Left lung (tissue), 10 donors: ENCODE results near the gene FARP2. TPM values are rescaled to one million over a fixed set of nuclear protein-coding genes. Genes with fewer than 3 reads are reported as not detected.

Experiments
- ATAC-seq: fragments of 200-7000 bp; cut with Tn5 transposase; one replicate; pipeline ENCODE4 v1.9.1; 2020; ENCODE audit warnings: moderate library complexity
- DNase-seq, 4 donors: peaks; one replicate each; pipeline ENCODE4 v3.0.0-alpha.2; 2013 to 2020
- H3K27ac ChIP-seq, 2 donors: fragments of 200-600 bp; sonication (generic) in 1 of 2; one replicate each; pipeline versions ENCODE4 v1.5.0 to v1.8.0; 2020 to 2021
- H3K27me3 ChIP-seq, 2 donors: fragments of 200-600 bp; sonication (generic) in 1 of 2; one replicate each; pipeline versions ENCODE4 v1.5.0 to v1.8.0; 2020 to 2021
- H3K36me3 ChIP-seq, 2 donors: fragments of 200-600 bp; sonication (generic) in 1 of 2; one replicate each; pipeline versions ENCODE4 v1.5.0 to v1.8.0; 2020 to 2021
- H3K4me1 ChIP-seq, 2 donors: fragments of 200-600 bp; one replicate each; pipeline ENCODE4 v1.8.0; 2021
- H3K4me3 ChIP-seq, 2 donors: fragments of 200-600 bp; sonication (generic) in 1 of 2; one replicate each; pipeline versions ENCODE4 v1.5.0 to v1.8.0; 2020 to 2021; ENCODE audit warnings: mild to moderate bottlenecking in 1 of 2
- H3K9me3 ChIP-seq, 2 donors: fragments of 200-600 bp; sonication (generic) in 1 of 2; one replicate each; pipeline versions ENCODE4 v1.5.0 to v1.8.0; 2020 to 2021
- intact Hi-C, 2 donors: fragments of 100-400 bp; cut with DNase I; formaldehyde crosslinking; loops; one replicate each; pipeline versions ENCODE4 v1.11.2 to v1.14.2; 2022
- polyA plus RNA-seq, 6 donors: library from polyadenylated mRNA; unstranded; fragments of 120-200 nt; gene quantifications; one replicate each; pipeline ENCODE4 v1.2.1, GENCODE V29; 2013; ENCODE audit not compliant: insufficient read length in 6 of 6
- total RNA-seq, 2 donors: library from RNA; stranded (reverse); fragmentation: NEBNext Ultra II Directional; extraction: Animal tissue kit (Norgen Biotek cat#: 25700); gene quantifications; one replicate each; pipeline ENCODE4 v1.2.1, GENCODE V29; 2021
- TF ChIP-seq, protein P1 (sequence below), 2 donors: fragments of 200-600 bp; sonication (generic) in 1 of 2; IDR thresholded peaks; one replicate each; pipeline versions ENCODE4 v1.5.0 to v1.8.0; 2021; ENCODE audit warnings: antibody characterized with exemption in 2 of 2
- donor health status: DM: no; HTN: yes; CAD: no.
- donor health status: DM: no; HTN: no; CAD: no.

The FARP2 gene
- total and polyA plus RNA-seq, 8 donors: 32.2 to 54.8 (median 49.9) TPM

DNA sequence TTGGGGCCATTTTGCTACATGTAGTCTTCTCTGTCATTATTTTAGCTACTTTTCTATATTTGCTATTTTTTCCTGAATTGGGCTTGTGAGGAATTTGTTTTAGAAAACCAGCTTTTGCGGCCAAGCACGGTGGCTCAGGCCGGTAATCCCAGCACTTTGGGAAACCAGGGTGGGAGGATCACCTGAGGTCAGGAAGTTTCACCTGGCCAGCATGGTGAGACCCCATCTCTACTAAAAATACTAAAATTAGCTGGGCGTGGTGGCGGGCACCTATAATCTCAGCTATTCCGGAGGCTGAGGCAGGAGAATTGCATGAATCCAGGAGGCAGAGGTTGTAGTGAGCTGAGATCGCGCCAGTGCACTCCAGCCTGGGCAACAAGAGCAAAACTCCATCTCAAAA is 35.7 kb upstream of the FARP2 start:
- Histone ChIP-seq H3K27me3 (no peaks in the 10 kb centered on the region), H3K36me3 (peaks cover 0 to 1% of the 10 kb centered on the region in 2 donors), H3K4me1 (peaks cover 40 to 89% of the 10 kb centered on the region in 2 donors), H3K27ac (no peak overlapping the region), H3K9me3 (no peaks in the 10 kb centered on the region), H3K4me3 (no peak overlapping the region)
- DNase-seq: no peak
- ATAC-seq: no peak
- intact Hi-C loops: no loop called here
- TF ChIP-seq, protein P1, sequence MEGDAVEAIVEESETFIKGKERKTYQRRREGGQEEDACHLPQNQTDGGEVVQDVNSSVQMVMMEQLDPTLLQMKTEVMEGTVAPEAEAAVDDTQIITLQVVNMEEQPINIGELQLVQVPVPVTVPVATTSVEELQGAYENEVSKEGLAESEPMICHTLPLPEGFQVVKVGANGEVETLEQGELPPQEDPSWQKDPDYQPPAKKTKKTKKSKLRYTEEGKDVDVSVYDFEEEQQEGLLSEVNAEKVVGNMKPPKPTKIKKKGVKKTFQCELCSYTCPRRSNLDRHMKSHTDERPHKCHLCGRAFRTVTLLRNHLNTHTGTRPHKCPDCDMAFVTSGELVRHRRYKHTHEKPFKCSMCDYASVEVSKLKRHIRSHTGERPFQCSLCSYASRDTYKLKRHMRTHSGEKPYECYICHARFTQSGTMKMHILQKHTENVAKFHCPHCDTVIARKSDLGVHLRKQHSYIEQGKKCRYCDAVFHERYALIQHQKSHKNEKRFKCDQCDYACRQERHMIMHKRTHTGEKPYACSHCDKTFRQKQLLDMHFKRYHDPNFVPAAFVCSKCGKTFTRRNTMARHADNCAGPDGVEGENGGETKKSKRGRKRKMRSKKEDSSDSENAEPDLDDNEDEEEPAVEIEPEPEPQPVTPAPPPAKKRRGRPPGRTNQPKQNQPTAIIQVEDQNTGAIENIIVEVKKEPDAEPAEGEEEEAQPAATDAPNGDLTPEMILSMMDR (IDR thresholded peaks at IDR 0.05): no peak

DNA sequence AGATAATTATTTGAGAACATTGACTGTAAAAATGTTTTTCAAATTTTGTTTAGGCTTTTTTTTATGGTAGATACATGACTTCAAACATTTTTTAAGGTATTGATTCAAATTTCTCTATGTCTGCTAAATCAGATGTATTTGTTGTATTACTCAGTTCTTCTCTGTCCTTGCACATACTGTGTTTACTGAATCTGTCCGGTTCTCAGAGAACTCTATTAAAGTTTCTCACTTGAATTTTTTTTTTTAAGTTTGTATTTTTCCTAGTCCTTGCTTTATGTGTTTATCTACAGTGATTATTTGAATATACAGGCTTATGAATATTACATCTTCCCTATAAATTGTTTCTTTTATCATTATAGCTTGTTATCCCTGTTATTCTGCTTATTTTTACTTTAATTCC is 35.1 kb upstream of the FARP2 start:
- Histone ChIP-seq H3K9me3 (no peaks in the 10 kb centered on the region), H3K27ac (no peak overlapping the region), H3K4me3 (no peak overlapping the region), H3K27me3 (no peaks in the 10 kb centered on the region), H3K4me1 (peaks cover 40 to 89% of the 10 kb centered on the region in 2 donors), H3K36me3 (peaks cover 0 to 8% of the 10 kb centered on the region in 2 donors)
- ATAC-seq (no peak), DNase-seq (no peak)
- TF ChIP-seq, protein P1 (IDR thresholded peaks at IDR 0.05): no peak
- intact Hi-C loops: no loop called here

DNA sequence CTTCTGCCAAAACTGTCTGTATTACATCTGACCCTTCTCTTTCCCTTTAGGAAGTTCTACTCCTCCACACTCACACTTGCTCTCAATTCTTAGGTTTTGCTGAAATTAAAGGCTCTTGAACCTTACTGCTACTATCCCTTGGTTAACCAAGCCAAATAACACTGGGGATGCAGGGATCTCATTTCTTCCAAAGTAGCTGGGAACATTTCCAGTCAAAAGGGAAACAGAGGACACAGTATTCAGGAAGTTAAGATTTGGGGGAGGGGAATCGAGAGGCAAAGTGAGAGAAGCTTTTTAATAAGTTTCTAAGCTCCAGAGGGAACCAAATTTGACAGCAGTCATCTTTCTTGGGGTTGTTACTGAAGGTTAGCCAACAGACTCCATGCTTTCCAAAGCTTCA is 34.2 kb upstream of the FARP2 start:
- Histone ChIP-seq H3K36me3 (peaks cover 0 to 16% of the 10 kb centered on the region in 2 donors), H3K4me1 (peaks cover 40 to 84% of the 10 kb centered on the region in 2 donors), H3K9me3 (no peaks in the 10 kb centered on the region), H3K27me3 (no peaks in the 10 kb centered on the region), H3K27ac (no peak overlapping the region), H3K4me3 (no peak overlapping the region)
- DNase-seq (no peak), ATAC-seq (no peak)
- intact Hi-C loops: no loop called here
- TF ChIP-seq, protein P1 (IDR thresholded peaks at IDR 0.05): no peak

DNA sequence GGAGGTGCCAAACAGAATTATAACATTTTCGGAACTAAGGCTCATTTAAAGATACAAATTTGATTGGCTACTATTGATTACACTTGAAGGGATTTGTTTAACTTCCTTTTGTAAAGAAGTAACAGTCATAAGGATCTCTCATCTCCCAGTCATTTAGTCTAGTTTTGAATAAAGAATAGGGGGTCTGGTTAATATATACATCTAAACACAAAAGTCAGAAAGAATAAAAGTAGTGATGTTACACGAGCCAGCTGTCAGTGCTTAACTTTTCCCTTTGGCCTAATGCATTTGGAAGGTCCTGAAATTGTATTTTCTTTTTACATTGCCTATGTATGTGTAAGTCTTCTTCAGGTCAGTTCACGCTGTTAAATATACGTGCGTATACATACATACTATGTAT is 32.3 kb upstream of the FARP2 start:
- no peak overlapping the region for H3K4me3 ChIP-seq
- peaks cover 24 to 65% of the 10 kb centered on the region in 2 donors for H3K4me1 ChIP-seq
- no peaks in the 10 kb centered on the region for H3K9me3 ChIP-seq
- ATAC-seq: no peak
- TF ChIP-seq, protein P1 (IDR thresholded peaks at IDR 0.05): no peak
- H3K36me3 ChIP-seq: peaks cover 0 to 35% of the 10 kb centered on the region in 2 donors
- DNase-seq: peak in 2 of 4 donors; percentile 25 to 38
- intact Hi-C loops: no loop called here
- H3K27me3 ChIP-seq: no peaks in the 10 kb centered on the region
- no peak overlapping the region for H3K27ac ChIP-seq

DNA sequence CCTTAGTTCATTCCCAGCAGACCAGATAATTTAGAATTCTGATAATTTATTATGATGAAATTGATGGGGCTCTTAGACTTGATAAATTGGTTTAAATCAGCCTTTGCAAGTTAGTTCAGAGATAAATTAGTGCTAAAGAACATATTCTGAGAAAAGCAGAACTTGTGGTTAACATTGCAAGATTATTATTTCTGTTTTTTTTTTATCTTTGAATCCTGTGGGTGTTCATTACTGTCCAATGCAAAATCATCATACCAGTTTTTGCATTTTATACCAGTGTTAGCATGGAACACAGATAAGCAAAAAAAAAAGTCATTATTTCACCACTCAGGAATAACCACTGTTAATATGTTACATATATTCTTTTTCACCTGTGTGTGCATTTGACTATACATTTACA is 31.3 kb upstream of the FARP2 start:
- intact Hi-C loops: no loop called here
- Histone ChIP-seq H3K4me1 (peaks cover 21 to 55% of the 10 kb centered on the region in 2 donors), H3K27me3 (no peaks in the 10 kb centered on the region), H3K36me3 (peaks cover 0 to 45% of the 10 kb centered on the region in 2 donors), H3K9me3 (no peaks in the 10 kb centered on the region), H3K27ac (peak overlapping the region in 1 of 2 donors; percentile 58), H3K4me3 (no peak overlapping the region)
- TF ChIP-seq, protein P1 (IDR thresholded peaks at IDR 0.05): no peak
- no peak for ATAC-seq
- DNase-seq: no peak
